Bronchial epithelial cell (primary cell): ENCODE measurements around the gene PPP2R2B. TPM values are rescaled to one million over a fixed set of nuclear protein-coding genes. Genes with fewer than 3 reads are reported as not detected.

Source experiments
- DNase-seq: peaks from one replicate; pipeline ENCODE4 v3.0.0-alpha.2; 2010; ENCODE audit warnings: low read depth
- FAIRE-seq: peaks from 2 replicates; lab custom pipeline; 2011; peaks lifted over from hg19 to GRCh38; lab: Jason Lieb, UNC
- H3K27me3 ChIP-seq: 2 replicates; pipeline ENCODE4 v1.5.1; 2011; ENCODE audit warnings: low read length; ENCODE audit not compliant: control insufficient read depth, insufficient read depth
- H3K36me3 ChIP-seq: 2 replicates; pipeline ENCODE4 v1.5.1; 2011; ENCODE audit warnings: low read length; ENCODE audit not compliant: control insufficient read depth, insufficient read depth
- H3K4me3 ChIP-seq: 2 replicates; pipeline ENCODE4 v1.5.1; 2011; ENCODE audit warnings: mild to moderate bottlenecking, low read depth, low read length, control low read depth
- CTCF ChIP-seq: IDR thresholded peaks from 2 replicates; pipeline ENCODE4 v1.5.1; 2011; ENCODE audit warnings: mild to moderate bottlenecking, moderate library complexity, low read length, control low read depth, inconsistent platforms; ENCODE audit not compliant: insufficient read depth, severe bottlenecking
- total RNA-seq: library from RNA; depleted of rRNA; stranded (reverse); fragments of >200 nt; gene quantifications from 2 replicates; pipeline ENCODE4 v1.2.1, GENCODE V29; 2014

Gene PPP2R2B
- total RNA-seq, 1 donor from 2014 or later, result under 0.01 TPM

- DNase-seq, result no peak
- TF ChIP-seq CTCF, result no peak
- H3K4me3 ChIP-seq, result no peak overlapping the region
- no peak for FAIRE-seq
- no peaks in the 10 kb centered on the region for H3K36me3 ChIP-seq
- H3K27me3 ChIP-seq, result no peaks in the 10 kb centered on the region
Observed at GRCh38 chr5:146816775-146817387, 61.7 kb downstream of the PPP2R2B start.

GRCh38 chr5:146815411-146815810, 63.1 kb downstream of the PPP2R2B start:
- DNase-seq, result no peak
- Histone ChIP-seq H3K27me3 (no peaks in the 10 kb centered on the region), H3K4me3 (no peak overlapping the region), H3K36me3 (no peaks in the 10 kb centered on the region)
- FAIRE-seq, result no peak
- no peak for TF ChIP-seq CTCF

- no peak for TF ChIP-seq CTCF
- DNase-seq (no peak), FAIRE-seq (no peak)
- H3K27me3 ChIP-seq, result no peaks in the 10 kb centered on the region
- no peak overlapping the region for H3K4me3 ChIP-seq
- no peaks in the 10 kb centered on the region for H3K36me3 ChIP-seq
Observed at GRCh38 chr5:146813346-146814157, 65.0 kb downstream of the PPP2R2B start.

GRCh38 chr5:146805081-146805480, 73.5 kb downstream of the PPP2R2B start:
- no peaks in the 10 kb centered on the region for H3K27me3 ChIP-seq
- FAIRE-seq (no peak), DNase-seq (peak; percentile 74)
- TF ChIP-seq CTCF, result no peak
- H3K4me3 ChIP-seq, result no peak overlapping the region
- H3K36me3 ChIP-seq, result no peaks in the 10 kb centered on the region

GRCh38 chr5:146802945-146803522, 75.5 kb downstream of the PPP2R2B start:
- Histone ChIP-seq H3K4me3 (no peak overlapping the region), H3K27me3 (no peaks in the 10 kb centered on the region), H3K36me3 (no peaks in the 10 kb centered on the region)
- TF ChIP-seq CTCF, result no peak
- FAIRE-seq (no peak), DNase-seq (no peak)
